ENCODE measurements around the gene ARHGEF10L. TPM values are rescaled to one million over a fixed set of nuclear protein-coding genes. Genes with fewer than 3 reads are reported as not detected.

The ARHGEF10L gene
- total RNA-seq, 1 experiment from 2014 or later: 21.6 TPM

GRCh38 chr1:17662786-17663185, 123.3 kb downstream of the ARHGEF10L start:
- H3K9me2 ChIP-seq (ENCODE audit: insufficient read depth): no peaks in the 10 kb centered on the region
- intact Hi-C loops (cut with micrococcal nuclease; ENCODE audit: unreplicated experiment): no loop called here
- H3K27ac ChIP-seq: no peak overlapping the region
- H3K4me2 ChIP-seq: no peak overlapping the region
- ChIA-PET CTCF (no interaction called here), POLR2A (ENCODE audit: unreplicated experiment) (no interaction called here)
- BruUV-seq (replicated peaks): no TSS peak
- H3K9me3 ChIP-seq (ENCODE audit: insufficient read depth, low read depth): no peaks in the 10 kb centered on the region
- no peak for DNase-seq
- H3F3A ChIP-seq (ENCODE audit: insufficient read depth, low read depth): no peaks in the 10 kb centered on the region
- H3K36me3 ChIP-seq (ENCODE audit: low read depth): no peaks in the 10 kb centered on the region
- H2AFZ ChIP-seq: no peak overlapping the region
- no peaks in the 10 kb centered on the region for H3K79me2 ChIP-seq (ENCODE audit: low read depth)
- TF ChIP-seq EZH2 (IDR thresholded peaks at IDR 0.05; ENCODE audit: low read depth) (no peak), CTCF (conservative IDR thresholded peaks at IDR 0.05) (no peak)
- no peak overlapping the region for H3K4me3 ChIP-seq
- no peaks in the 10 kb centered on the region for H3K27me3 ChIP-seq (ENCODE audit: insufficient read depth, low read depth)
- H3K4me1 ChIP-seq (replicated peaks; ENCODE audit: insufficient read depth): no peaks in the 10 kb centered on the region
- peaks cover 5% of the 10 kb centered on the region for H4K20me1 ChIP-seq (ENCODE audit: insufficient read depth)

- Histone ChIP-seq H3K27me3 (ENCODE audit: insufficient read depth, low read depth) (no peaks in the 10 kb centered on the region), H2AFZ (no peak overlapping the region), H4K20me1 (ENCODE audit: insufficient read depth) (peaks cover 5% of the 10 kb centered on the region), H3K36me3 (ENCODE audit: low read depth) (no peaks in the 10 kb centered on the region), H3F3A (ENCODE audit: insufficient read depth, low read depth) (no peaks in the 10 kb centered on the region), H3K4me3 (no peak overlapping the region), H3K9me2 (ENCODE audit: insufficient read depth) (no peaks in the 10 kb centered on the region), H3K4me2 (no peak overlapping the region), H3K4me1 (replicated peaks; ENCODE audit: insufficient read depth) (no peaks in the 10 kb centered on the region), H3K79me2 (ENCODE audit: low read depth) (no peaks in the 10 kb centered on the region), H3K27ac (no peak overlapping the region), H3K9me3 (ENCODE audit: insufficient read depth, low read depth) (no peaks in the 10 kb centered on the region)
- CTCF ChIA-PET: no interaction called here
- intact Hi-C loops (cut with micrococcal nuclease; ENCODE audit: unreplicated experiment): no loop called here
- no peak for DNase-seq
- POLR2A ChIA-PET (ENCODE audit: unreplicated experiment): no interaction called here
- BruUV-seq (replicated peaks): no TSS peak
- TF ChIP-seq EZH2 (IDR thresholded peaks at IDR 0.05; ENCODE audit: low read depth) (no peak), CTCF (conservative IDR thresholded peaks at IDR 0.05) (no peak)
These were observed 124.1 kb downstream of the ARHGEF10L start for GRCh38 chr1:17663646-17664045.

GRCh38 chr1:17664322-17664721, 124.8 kb downstream of the ARHGEF10L start:
- Histone ChIP-seq H3K27ac (no peak overlapping the region), H4K20me1 (ENCODE audit: insufficient read depth) (peaks cover 5% of the 10 kb centered on the region), H3K4me3 (no peak overlapping the region), H3K27me3 (ENCODE audit: insufficient read depth, low read depth) (no peaks in the 10 kb centered on the region), H3K9me2 (ENCODE audit: insufficient read depth) (no peaks in the 10 kb centered on the region), H3K4me1 (replicated peaks; ENCODE audit: insufficient read depth) (no peaks in the 10 kb centered on the region), H3K9me3 (ENCODE audit: insufficient read depth, low read depth) (no peaks in the 10 kb centered on the region), H3K4me2 (no peak overlapping the region), H3K79me2 (ENCODE audit: low read depth) (no peaks in the 10 kb centered on the region), H3K36me3 (ENCODE audit: low read depth) (no peaks in the 10 kb centered on the region), H3F3A (ENCODE audit: insufficient read depth, low read depth) (no peaks in the 10 kb centered on the region), H2AFZ (no peak overlapping the region)
- intact Hi-C loops (cut with micrococcal nuclease; ENCODE audit: unreplicated experiment): no loop called here
- POLR2A ChIA-PET (ENCODE audit: unreplicated experiment): no interaction called here
- DNase-seq: no peak
- TF ChIP-seq CTCF (conservative IDR thresholded peaks at IDR 0.05) (no peak), EZH2 (IDR thresholded peaks at IDR 0.05; ENCODE audit: low read depth) (no peak)
- CTCF ChIA-PET: no interaction called here
- BruUV-seq (replicated peaks): no TSS peak
